ENCODE data around the gene SLC6A7. TPM values are rescaled to one million over a fixed set of nuclear protein-coding genes. Genes with fewer than 3 reads are reported as not detected.
"Not testable (repeated sequence)": the region's sequence is repeated elsewhere in the genome, so short reads cannot be mapped to it uniquely, and the experiment has no call there.

Gene SLC6A7
- polyA plus RNA-seq, 6 donors from 2014 or later = not detected

DNA sequence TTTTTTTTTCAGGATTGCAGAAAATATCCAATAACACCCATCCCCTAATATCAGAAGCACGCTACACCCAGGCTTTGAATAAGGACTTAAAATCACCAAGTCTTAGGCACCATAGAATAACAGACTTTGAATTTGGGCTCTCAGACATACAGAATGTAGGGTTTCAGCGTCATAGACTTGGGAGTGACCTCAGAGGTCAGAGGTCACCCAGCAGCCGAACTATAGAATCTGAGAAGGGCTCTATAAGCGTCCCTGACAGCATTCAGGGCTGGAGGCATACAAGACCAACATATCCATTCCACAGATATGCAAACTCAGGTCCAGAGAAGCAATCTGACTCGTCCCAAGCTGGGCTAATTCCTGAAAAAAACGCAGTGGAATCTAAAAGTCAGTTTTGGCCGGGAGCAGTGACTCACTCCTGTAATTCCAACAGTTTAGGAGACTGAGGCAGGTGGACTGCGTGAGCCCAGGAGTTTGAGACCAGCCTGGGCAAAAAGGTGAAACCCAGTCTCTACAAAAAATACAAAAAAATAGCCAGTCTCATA is 34.7 kb downstream of the SLC6A7 start:
- Mint-ChIP-seq H3K4me1 (no peaks in the 10 kb centered on the region), H3K4me3 (no peak overlapping the region), H3K9me3 (no peaks in the 10 kb centered on the region), H3K27me3 (peaks cover 0 to 34% (median under 1%) of the 10 kb centered on the region in 3 donors), H3K36me3 (no peaks in the 10 kb centered on the region), H3K27ac (peak overlapping the region in 2 of 6 donors; percentile 59 to 62)
- ATAC-seq (ENCODE audit: low read depth in 2 of 2) = no peak
- DNase-seq = no peak

GRCh38 chr5:150227036-150227435 is 37.2 kb downstream of the SLC6A7 start:
- H3K27ac Mint-ChIP-seq = no peak overlapping the region
- no peaks in the 10 kb centered on the region for H3K4me1 Mint-ChIP-seq
- no peaks in the 10 kb centered on the region for H3K9me3 Mint-ChIP-seq
- H3K27me3 Mint-ChIP-seq = peaks cover 0 to 19% (median 4%) of the 10 kb centered on the region in 3 donors
- no peaks in the 10 kb centered on the region for H3K36me3 Mint-ChIP-seq
- no peak for DNase-seq
- no peak for ATAC-seq (ENCODE audit: low read depth in 2 of 2)
- H3K4me3 Mint-ChIP-seq = no peak overlapping the region

- H3K9me3 Mint-ChIP-seq = no peaks in the 10 kb centered on the region
- no peak overlapping the region for H3K4me3 Mint-ChIP-seq
- no peaks in the 10 kb centered on the region for H3K36me3 Mint-ChIP-seq
- no peak for ATAC-seq (ENCODE audit: low read depth in 2 of 2)
- H3K27me3 Mint-ChIP-seq = peaks cover 0 to 19% (median 4%) of the 10 kb centered on the region in 3 donors
- DNase-seq = no peak
- peak overlapping the region in 1 of 6 donors; percentile 68 for H3K27ac Mint-ChIP-seq
- no peaks in the 10 kb centered on the region for H3K4me1 Mint-ChIP-seq
These were observed 37.9 kb downstream of the SLC6A7 start for GRCh38 chr5:150227606-150228273.

DNA sequence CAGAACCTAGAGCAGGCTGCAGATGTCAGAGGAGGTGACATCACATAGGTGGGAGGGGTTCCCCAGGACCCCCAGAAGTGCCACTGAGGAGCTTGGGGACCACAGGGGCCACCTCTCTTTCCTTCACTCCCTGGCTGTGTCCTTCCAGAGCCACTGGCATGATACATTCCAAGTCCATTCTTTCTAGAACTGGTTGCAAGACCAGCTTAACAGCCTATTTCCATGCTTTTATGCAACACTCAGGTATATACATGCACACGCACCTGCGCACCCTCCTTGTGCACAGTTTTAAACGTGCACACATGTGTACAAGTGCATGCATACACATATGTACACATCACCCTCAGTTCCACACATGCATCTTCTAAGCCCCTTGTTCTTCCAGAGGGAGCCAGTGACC is 39.7 kb downstream of the SLC6A7 start:
- no peak overlapping the region for H3K27ac Mint-ChIP-seq
- H3K36me3 Mint-ChIP-seq = no peaks in the 10 kb centered on the region
- DNase-seq (no peak), ATAC-seq (ENCODE audit: low read depth in 2 of 2) (no peak)
- no peaks in the 10 kb centered on the region for H3K9me3 Mint-ChIP-seq
- H3K27me3 Mint-ChIP-seq = peaks cover 0 to 19% (median 4%) of the 10 kb centered on the region in 3 donors
- H3K4me1 Mint-ChIP-seq = no peaks in the 10 kb centered on the region
- H3K4me3 Mint-ChIP-seq = no peak overlapping the region

GRCh38 chr5:150230842-150231241 is 41.0 kb downstream of the SLC6A7 start:
- no peaks in the 10 kb centered on the region for H3K4me1 Mint-ChIP-seq
- H3K4me3 Mint-ChIP-seq = no peak overlapping the region
- H3K36me3 Mint-ChIP-seq = no peaks in the 10 kb centered on the region
- DNase-seq = no peak
- H3K27me3 Mint-ChIP-seq = peaks cover 0 to 14% (median 4%) of the 10 kb centered on the region in 3 donors
- H3K9me3 Mint-ChIP-seq = no peaks in the 10 kb centered on the region
- H3K27ac Mint-ChIP-seq = no peak overlapping the region
- no peak for ATAC-seq (ENCODE audit: low read depth in 2 of 2)

DNA sequence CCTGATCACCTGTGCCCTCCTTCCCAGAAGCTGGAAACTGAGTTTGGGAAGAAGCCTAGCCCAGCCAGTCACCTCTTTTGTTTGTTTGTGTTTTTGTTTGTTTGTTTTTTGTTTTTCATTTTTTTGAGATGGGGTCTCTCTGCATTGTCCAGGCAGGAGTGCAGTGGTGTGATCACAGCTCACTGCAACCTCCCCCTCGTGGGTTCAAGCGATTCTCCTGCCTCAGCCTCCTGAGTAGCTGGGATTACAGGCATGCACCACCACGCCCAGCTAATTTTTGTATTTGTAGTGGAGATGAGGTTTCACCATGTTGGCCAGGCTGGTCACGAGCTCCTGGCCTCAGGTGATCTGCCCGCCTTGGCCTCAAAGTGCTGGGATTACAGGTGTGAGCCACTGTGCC is 43.8 kb downstream of the SLC6A7 start:
- not testable (repeated sequence) for H3K27me3 Mint-ChIP-seq; ATAC-seq (ENCODE audit: low read depth in 2 of 2); H3K36me3 Mint-ChIP-seq; DNase-seq; H3K4me1 Mint-ChIP-seq; H3K4me3 Mint-ChIP-seq; H3K9me3 Mint-ChIP-seq; H3K27ac Mint-ChIP-seq

DNA sequence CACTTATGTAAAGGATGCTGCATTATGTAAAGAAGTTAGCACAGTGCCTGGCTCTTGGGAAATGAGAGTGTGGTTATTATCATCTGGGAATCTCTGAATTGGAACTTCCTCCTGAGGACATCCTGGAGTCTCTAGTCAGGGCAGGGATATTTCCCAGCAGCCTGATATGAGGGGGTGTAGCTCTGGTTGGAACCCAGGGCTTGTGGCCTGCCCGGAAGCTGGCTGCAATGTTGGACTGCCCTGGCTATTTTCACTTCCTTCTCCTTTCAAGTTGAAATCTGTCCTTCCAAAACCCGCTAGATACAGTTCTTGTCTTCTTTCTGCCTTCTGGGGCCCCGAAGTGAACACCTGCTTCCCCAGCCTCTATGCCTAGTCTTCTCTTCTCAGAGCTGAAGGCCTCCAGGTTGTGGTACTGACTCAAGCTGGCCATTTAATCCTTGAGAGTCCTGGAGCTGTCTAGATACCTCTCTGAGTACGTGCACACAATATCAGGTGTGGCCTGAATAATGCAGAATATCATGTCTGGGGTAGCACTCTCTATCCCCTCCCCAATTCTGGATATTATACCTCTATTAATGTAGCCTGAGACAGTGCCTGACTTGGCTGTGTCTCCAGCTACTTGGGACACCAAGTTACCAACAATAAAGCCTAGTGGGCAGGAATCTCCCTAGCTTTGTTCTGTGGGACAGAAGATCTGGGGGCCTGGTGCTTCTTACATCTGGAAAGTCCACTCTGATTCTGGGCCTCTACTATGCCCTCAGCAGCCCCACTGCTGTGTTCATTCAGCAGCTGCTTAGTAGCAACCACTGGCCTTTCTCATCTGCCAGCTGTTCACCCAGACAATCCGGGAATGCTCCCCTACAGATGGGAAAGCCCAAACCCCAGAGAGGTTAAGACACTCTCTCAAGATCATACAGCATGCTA is 45.0 kb downstream of the SLC6A7 start:
- Mint-ChIP-seq H3K27me3 (no peaks in the 10 kb centered on the region), H3K4me1 (no peaks in the 10 kb centered on the region), H3K36me3 (no peaks in the 10 kb centered on the region), H3K4me3 (no peak overlapping the region), H3K27ac (peak overlapping the region in 1 of 6 donors; percentile 33), H3K9me3 (no peaks in the 10 kb centered on the region)
- no peak for ATAC-seq (ENCODE audit: low read depth in 2 of 2)
- no peak for DNase-seq

- no peak for ATAC-seq (ENCODE audit: low read depth in 2 of 2)
- Mint-ChIP-seq H3K27ac (peak overlapping the region in 1 of 6 donors; percentile 33), H3K36me3 (no peaks in the 10 kb centered on the region), H3K4me3 (no peak overlapping the region), H3K9me3 (no peaks in the 10 kb centered on the region), H3K27me3 (no peaks in the 10 kb centered on the region), H3K4me1 (no peaks in the 10 kb centered on the region)
- DNase-seq = no peak
These were observed 45.6 kb downstream of the SLC6A7 start for GRCh38 chr5:150235500-150235854.

- no peak overlapping the region for H3K27ac Mint-ChIP-seq
- no peak overlapping the region for H3K4me3 Mint-ChIP-seq
- H3K27me3 Mint-ChIP-seq = peaks cover 0 to 3% (median 0%) of the 10 kb centered on the region in 3 donors
- DNase-seq (no peak), ATAC-seq (ENCODE audit: low read depth in 2 of 2) (no peak)
- no peaks in the 10 kb centered on the region for H3K9me3 Mint-ChIP-seq
- H3K4me1 Mint-ChIP-seq = no peaks in the 10 kb centered on the region
- no peaks in the 10 kb centered on the region for H3K36me3 Mint-ChIP-seq
These were observed 46.5 kb downstream of the SLC6A7 start for GRCh38 chr5:150236313-150236712.

- DNase-seq = no peak
- Mint-ChIP-seq H3K4me3 (no peak overlapping the region), H3K9me3 (no peaks in the 10 kb centered on the region), H3K27ac (peak overlapping the region in 1 of 6 donors; percentile 68), H3K4me1 (no peaks in the 10 kb centered on the region), H3K27me3 (peaks cover 0 to 8% (median 5%) of the 10 kb centered on the region in 3 donors), H3K36me3 (no peaks in the 10 kb centered on the region)
- ATAC-seq (ENCODE audit: low read depth in 2 of 2) = no peak
These were observed 47.3 kb downstream of the SLC6A7 start for GRCh38 chr5:150236981-150237754.

DNA sequence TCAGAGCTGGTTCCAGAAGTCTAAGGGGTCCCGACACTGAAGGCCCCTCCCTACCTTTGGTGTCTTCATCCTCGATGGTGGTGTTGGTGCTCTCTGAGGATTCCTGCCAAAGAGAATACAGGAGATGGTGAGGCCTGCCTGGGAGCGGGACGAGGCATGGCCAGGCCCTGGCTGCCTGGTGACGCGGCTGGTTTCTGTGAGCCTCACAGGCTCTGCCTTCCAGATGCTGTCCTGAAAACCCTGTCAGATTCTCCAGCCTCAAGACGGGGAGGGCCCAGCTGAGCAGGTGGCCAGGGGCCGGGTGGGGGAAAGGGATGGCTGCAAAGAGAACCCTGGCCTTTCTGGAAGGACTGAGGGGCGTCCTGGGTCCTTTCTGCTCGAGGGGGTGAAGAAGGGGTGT is 48.8 kb downstream of the SLC6A7 start:
- Mint-ChIP-seq H3K4me3 (no peak overlapping the region), H3K9me3 (no peaks in the 10 kb centered on the region), H3K4me1 (no peaks in the 10 kb centered on the region), H3K27ac (no peak overlapping the region), H3K27me3 (peaks cover 0 to 11% (median 8%) of the 10 kb centered on the region in 3 donors), H3K36me3 (no peaks in the 10 kb centered on the region)
- DNase-seq (no peak), ATAC-seq (ENCODE audit: low read depth in 2 of 2) (no peak)

DNA sequence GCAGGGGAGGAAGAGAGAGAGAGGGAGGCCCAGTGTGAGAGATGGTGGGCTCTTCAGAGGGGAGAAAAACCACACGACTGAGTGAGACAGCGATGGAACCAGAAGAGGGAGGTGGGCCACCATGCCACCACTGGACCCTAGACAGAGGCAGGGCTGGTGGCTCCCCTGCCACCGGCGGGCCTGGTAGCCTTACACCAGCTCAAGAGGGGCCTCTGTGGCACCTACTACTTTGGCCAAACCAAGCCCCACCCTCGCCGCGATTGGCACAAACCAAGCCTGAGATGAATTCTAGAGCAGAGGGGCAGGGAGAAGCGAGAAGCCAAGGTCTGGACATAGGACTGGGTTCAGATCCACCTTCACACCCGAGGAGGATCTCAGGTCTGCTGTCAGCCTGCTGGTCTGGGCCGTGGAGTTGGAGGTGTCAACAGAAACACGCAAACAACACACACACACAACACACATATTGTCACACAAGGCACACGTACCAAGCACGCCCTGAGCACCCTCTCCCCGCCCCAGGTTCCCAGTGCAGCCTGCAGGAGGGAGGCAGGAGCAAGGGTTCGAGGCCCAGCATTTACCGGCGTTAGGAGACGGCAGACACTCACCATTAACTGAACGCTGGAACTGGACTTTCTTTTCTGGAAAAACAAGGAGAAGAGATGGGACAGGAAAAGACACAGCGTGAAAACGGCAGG is 49.4 kb downstream of the SLC6A7 start:
- no peaks in the 10 kb centered on the region for H3K4me1 Mint-ChIP-seq
- no peak for DNase-seq
- H3K9me3 Mint-ChIP-seq = no peaks in the 10 kb centered on the region
- no peak overlapping the region for H3K27ac Mint-ChIP-seq
- no peak for ATAC-seq (ENCODE audit: low read depth in 2 of 2)
- H3K36me3 Mint-ChIP-seq = no peaks in the 10 kb centered on the region
- peak overlapping the region in 1 of 8 donors; percentile 25 for H3K4me3 Mint-ChIP-seq
- H3K27me3 Mint-ChIP-seq = peaks cover 0 to 11% (median 8%) of the 10 kb centered on the region in 3 donors

- Mint-ChIP-seq H3K27ac (no peak overlapping the region), H3K4me1 (no peaks in the 10 kb centered on the region), H3K9me3 (no peaks in the 10 kb centered on the region), H3K4me3 (no peak overlapping the region), H3K27me3 (peaks cover 0 to 11% (median 8%) of the 10 kb centered on the region in 3 donors), H3K36me3 (no peaks in the 10 kb centered on the region)
- ATAC-seq (ENCODE audit: low read depth in 2 of 2) = no peak
- DNase-seq = no peak
These were observed 49.9 kb downstream of the SLC6A7 start for GRCh38 chr5:150239794-150240122.
